ENCODE data around the gene KLF13.
"Not testable (repeated sequence)": the region's sequence is repeated elsewhere in the genome, so short reads cannot be mapped to it uniquely, and the experiment has no call there.

KLF13 gene

GRCh38 chr15:31347067-31347975 lies 20.7 kb downstream of the KLF13 start:
- peak; percentile 81 for DNase-seq

- no peak for DNase-seq
These were observed 21.6 kb downstream of the KLF13 start for GRCh38 chr15:31347981-31348803.

- DNase-seq = no peak
These were observed 22.9 kb downstream of the KLF13 start for GRCh38 chr15:31349233-31350141.

GRCh38 chr15:31350771-31351170 lies 24.1 kb downstream of the KLF13 start:
- no peak for DNase-seq

- DNase-seq = no peak
These were observed 25.7 kb downstream of the KLF13 start for GRCh38 chr15:31352339-31352751.

GRCh38 chr15:31352911-31353811 lies 26.5 kb downstream of the KLF13 start:
- DNase-seq = peak; percentile 63

- no peak for DNase-seq
These were observed 27.3 kb downstream of the KLF13 start for GRCh38 chr15:31353931-31354330.

- not testable (repeated sequence) for DNase-seq
These were observed 29.5 kb downstream of the KLF13 start for GRCh38 chr15:31356097-31356496.

GRCh38 chr15:31357148-31357547 lies 30.5 kb downstream of the KLF13 start:
- DNase-seq = peak; percentile 49

- no peak for DNase-seq
These were observed 31.5 kb downstream of the KLF13 start for GRCh38 chr15:31358163-31358562.

GRCh38 chr15:31358957-31359701 lies 32.5 kb downstream of the KLF13 start:
- DNase-seq = no peak

- no peak for DNase-seq
These were observed 33.1 kb downstream of the KLF13 start for GRCh38 chr15:31359702-31360111.

GRCh38 chr15:31360158-31360561 lies 33.5 kb downstream of the KLF13 start:
- DNase-seq = no peak

- DNase-seq = peak; percentile 89
These were observed 34.5 kb downstream of the KLF13 start for GRCh38 chr15:31360843-31361763.

- DNase-seq = no peak
These were observed 35.3 kb downstream of the KLF13 start for GRCh38 chr15:31361764-31362515.

- no peak for DNase-seq
These were observed 36.3 kb downstream of the KLF13 start for GRCh38 chr15:31362886-31363285.

GRCh38 chr15:31364301-31365031 lies 37.8 kb downstream of the KLF13 start:
- no peak for DNase-seq

GRCh38 chr15:31365032-31365654 lies 38.5 kb downstream of the KLF13 start:
- DNase-seq = no peak

Measured in CD4-positive, alpha-beta T cell treated with Interleukin-12 subunit alpha and Interleukin-12 subunit beta, for 1 hour (primary cell).